ENCODE measurements around the gene ZNF747.
A peak's percentile ranks its signal among the peaks of the same experiment; 100 is the strongest.
"Not testable (repeated sequence)": the region's sequence is repeated elsewhere in the genome, so short reads cannot be mapped to it uniquely, and the experiment has no call there.

Gene ZNF747

GRCh38 chr16:30539000-30539964 is 4.6 kb upstream of the ZNF747 start:
- DNase-seq (ENCODE audit: low read depth) = no peak
- no peak for TF ChIP-seq CTCF (IDR thresholded peaks at IDR 0.05; ENCODE audit: control insufficient read depth, insufficient read depth, low read depth, low read length, missing control alignments)
- H3K4me3 ChIP-seq (ENCODE audit: control insufficient read depth, low read depth, low read length) = no peak overlapping the region

DNA sequence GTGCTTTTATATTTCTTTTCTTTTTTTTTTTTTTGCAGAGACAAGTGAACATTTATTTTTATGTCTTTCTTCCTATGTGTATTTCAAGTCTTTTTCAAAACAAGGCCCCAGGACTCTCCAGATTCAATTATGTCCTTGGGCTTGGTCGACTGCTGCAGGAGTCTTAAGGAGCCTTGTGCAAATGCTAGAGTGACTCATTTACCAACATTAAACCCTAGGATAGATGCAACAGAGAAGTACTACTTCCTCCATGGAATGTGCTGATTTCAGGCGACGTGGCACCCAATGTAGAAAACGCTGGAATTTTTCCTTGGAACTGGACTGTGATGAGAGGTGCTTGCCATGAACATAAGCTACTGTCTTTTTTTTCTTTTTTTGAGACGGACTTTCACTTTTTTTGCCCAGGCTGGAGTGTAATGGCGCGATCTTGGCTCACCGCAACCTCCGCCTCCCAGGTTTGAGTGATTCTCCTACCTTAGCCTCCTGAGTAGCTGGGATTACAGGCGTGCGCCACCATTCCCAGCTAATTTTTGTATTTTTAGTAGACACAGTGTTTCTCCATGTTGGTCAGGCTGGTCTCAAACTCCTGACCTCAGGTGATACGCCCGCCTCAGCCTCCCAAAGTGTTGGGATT is 1.9 kb upstream of the ZNF747 start:
- not testable (repeated sequence) for H3K4me3 ChIP-seq (ENCODE audit: control insufficient read depth, low read depth, low read length); DNase-seq (ENCODE audit: low read depth)

- H3K4me3 ChIP-seq (ENCODE audit: control insufficient read depth, low read depth, low read length) = peak overlapping the region; percentile 56
- peak; percentile 79 for TF ChIP-seq CTCF (IDR thresholded peaks at IDR 0.05; ENCODE audit: control insufficient read depth, insufficient read depth, low read depth, low read length, missing control alignments)
- DNase-seq (ENCODE audit: low read depth) = no peak
Measured at GRCh38 chr16:30535777-30536190, 1.1 kb upstream of the ZNF747 start.

- no peak for DNase-seq (ENCODE audit: low read depth)
- peak overlapping the region; percentile 56 for H3K4me3 ChIP-seq (ENCODE audit: control insufficient read depth, low read depth, low read length)
- no peak for TF ChIP-seq CTCF (IDR thresholded peaks at IDR 0.05; ENCODE audit: control insufficient read depth, insufficient read depth, low read depth, low read length, missing control alignments)
Measured at GRCh38 chr16:30535106-30535776, 583 bp upstream of the ZNF747 start.

GRCh38 chr16:30533748-30534367 is 800 bp downstream of the ZNF747 start:
- no peak for TF ChIP-seq CTCF (IDR thresholded peaks at IDR 0.05; ENCODE audit: control insufficient read depth, insufficient read depth, low read depth, low read length, missing control alignments)
- peak overlapping the region; percentile 56 for H3K4me3 ChIP-seq (ENCODE audit: control insufficient read depth, low read depth, low read length)
- no peak for DNase-seq (ENCODE audit: low read depth)

DNA sequence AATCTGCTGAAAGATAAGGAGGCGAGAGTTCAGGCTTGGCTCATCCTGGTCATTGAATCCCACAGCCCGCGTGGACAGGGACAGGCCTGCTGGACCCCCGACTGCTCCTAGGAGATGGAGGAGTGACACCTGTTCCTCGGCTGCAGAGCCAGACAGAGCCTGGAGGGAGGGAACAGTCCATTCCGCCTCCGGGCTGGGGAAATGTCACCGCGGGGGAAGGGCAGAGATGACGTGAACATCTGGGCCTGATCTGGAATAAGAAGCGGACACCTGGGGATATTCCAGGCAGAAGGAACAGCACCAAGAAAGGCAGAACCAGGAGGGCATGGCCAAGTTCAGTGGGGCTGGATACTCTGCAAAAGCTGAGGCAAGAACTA is 1.5 kb downstream of the ZNF747 start:
- H3K4me3 ChIP-seq (ENCODE audit: control insufficient read depth, low read depth, low read length) = no peak overlapping the region
- DNase-seq (ENCODE audit: low read depth) = no peak
- TF ChIP-seq CTCF (IDR thresholded peaks at IDR 0.05; ENCODE audit: control insufficient read depth, insufficient read depth, low read depth, low read length, missing control alignments) = no peak
